ENCODE data around the gene SMC1A.

GRCh38 chrX:53421125-53421524 is 1.3 kb downstream of the SMC1A start:
- no peak for TF ChIP-seq EZH2 (IDR thresholded peaks at IDR 0.05)
- no peak for TF ChIP-seq POLR2AphosphoS5 (IDR thresholded peaks at IDR 0.05; ENCODE audit: borderline replicate concordance, low read depth, low read length)
